NCI-H2196 treated with DMSO at 0.1 percent for 48 hours (cell line): ENCODE data around the gene CLCN3.
"Not testable (repeated sequence)": the region's sequence is repeated elsewhere in the genome, so short reads cannot be mapped to it uniquely, and the experiment has no call there.

Experiments used
- DNase-seq: peaks from one replicate; lab custom pipeline; 2025; ENCODE audit not compliant: unreplicated experiment; lab: John Stamatoyannopoulos, UW

CLCN3 gene

DNA sequence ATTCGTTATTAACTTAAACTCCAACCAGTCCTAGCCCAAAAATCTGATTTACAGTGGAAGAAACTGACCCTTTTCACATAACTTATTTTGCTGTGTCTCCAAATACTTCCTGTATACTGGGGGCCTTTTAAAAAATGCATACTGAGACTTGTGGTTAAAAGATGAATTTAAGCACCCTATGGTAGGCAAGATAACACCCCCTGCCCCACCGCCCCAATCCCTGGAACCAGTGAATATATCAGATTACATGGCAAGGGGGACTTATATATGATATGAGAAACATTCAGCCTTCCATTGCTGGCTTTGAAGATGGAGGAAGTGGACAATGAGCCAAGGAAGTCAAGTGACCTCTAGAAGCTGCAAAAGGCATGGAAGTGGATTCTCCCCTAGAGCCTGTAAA, 3.1 kb upstream of the CLCN3 start:
- DNase-seq, result no peak

DNA sequence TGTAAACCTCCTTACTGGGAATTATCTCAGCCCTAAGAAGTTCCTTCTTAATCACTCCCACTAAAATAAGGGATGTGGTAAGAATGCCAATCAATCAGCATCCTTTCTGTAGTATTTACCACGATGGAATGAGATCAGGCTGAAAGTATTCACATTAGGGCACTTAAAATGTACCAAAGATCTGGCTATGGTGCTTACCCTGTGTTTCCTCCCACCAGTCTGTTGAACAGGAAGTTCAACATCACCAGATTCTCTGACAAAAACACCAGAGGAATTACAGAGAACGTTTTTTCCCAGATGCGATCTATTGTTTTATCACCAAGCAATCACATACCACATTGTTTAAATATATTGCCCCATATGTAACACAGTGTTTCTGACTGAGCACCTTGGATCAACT, 2.1 kb upstream of the CLCN3 start:
- DNase-seq, result no peak

DNA sequence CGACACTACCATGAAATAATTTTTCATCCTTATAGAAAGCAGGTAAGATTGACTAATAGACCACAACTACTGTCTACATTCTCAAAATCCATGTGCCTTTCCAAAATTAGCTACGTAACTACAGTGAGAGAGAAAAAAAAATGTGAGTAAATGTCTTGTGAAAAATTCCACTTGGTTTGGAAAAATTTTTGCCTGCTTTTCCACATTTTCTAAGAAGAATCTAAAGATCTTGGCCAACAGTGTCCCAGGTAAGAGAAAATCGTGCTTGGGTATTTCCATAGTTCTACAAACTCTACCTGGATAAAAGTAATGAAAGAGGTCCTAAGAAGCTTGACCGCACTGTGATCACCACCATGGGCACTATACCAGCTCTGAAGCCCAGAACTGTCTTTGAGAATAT, 1.4 kb upstream of the CLCN3 start:
- DNase-seq, result no peak

DNA sequence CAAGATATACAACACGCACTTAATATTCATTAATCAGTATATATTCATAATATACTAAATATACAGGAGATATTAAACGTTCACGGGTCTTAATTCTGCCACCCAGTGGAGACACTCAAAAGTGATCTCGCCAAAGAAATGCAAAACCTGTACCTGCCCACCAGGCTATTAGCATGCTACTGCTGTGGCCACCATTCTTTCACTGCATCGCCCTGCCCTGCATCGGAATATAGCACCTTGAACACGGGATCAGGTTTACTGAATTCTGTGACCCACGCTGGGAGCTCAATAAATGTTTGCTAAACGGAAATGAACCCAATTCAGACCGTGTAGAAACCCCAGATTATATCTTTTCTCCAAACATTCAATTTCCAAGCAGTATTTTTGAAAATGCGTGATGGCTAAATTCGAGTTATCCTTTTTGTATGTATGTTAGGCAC, 840 bp upstream of the CLCN3 start:
- DNase-seq, result no peak

DNA sequence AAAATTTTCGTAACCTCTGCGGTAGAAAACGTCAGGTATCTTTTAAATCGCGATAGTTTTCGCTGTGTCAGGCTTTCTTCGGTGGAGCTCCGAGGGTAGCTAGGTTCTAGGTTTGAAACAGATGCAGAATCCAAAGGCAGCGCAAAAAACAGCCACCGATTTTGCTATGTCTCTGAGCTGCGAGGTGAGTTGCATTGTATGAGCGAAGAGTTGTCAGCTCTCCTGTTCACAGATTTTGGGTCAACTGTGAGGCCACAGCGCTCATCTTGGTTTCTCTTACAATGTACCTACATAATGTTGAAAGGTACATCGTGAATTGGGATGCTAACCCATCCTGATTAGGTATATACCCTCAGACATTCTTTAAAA, 486 bp downstream of the CLCN3 start:
- DNase-seq, result no peak

DNA sequence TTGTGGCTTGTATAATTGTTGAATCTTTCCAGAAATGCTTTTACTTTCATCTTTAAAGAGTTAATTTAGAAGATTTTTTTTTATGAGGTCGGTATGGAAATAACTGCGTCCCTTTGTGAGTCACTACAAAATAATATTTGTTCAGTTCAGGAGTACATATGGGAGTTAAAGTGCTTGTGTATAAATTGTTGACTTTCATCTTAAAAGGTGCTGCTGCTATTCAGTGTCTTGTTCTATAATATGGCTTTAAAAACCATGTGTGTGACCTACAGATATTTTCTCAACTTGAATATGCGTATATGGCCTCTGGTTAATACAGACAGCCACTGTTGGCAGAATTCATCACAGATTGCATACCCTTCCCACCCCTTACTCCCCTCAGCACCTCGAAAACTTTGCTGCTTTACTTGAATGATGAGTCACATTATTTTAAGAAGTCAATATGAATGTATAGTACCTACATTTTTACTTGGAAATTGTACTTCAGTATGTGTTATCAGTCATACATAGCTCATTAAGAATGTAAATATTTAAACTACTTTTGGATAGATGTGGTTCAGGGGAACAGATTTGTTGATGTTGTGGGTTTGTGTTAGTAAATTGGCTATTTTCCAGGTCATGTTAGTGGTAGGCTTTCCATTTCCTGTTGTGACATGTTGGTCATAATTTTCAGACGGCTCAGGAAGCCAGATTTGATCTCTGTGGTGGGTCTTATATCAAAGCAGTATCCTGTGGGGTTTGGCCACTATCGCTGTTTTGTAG, 1.5 kb downstream of the CLCN3 start:
- DNase-seq, result no peak

DNA sequence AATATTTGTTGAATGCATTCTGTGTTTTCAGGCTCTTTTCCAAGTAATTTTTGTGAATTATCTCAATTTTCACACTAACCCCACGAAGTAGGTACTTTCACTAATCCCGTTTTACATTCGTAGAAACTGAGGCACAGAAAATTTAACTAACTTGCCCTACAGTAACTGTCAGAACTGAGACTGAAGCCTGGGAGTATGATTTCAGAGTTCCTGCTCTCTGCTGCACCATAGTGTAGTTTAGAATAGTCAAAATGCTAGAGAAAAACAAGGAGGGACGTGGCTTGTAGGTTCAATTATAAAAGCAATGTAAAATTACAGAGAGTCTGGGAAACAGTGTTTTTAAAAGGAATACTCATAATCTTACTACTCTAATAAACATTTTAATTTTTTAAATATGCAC, 2.2 kb downstream of the CLCN3 start:
- DNase-seq, result no peak

DNA sequence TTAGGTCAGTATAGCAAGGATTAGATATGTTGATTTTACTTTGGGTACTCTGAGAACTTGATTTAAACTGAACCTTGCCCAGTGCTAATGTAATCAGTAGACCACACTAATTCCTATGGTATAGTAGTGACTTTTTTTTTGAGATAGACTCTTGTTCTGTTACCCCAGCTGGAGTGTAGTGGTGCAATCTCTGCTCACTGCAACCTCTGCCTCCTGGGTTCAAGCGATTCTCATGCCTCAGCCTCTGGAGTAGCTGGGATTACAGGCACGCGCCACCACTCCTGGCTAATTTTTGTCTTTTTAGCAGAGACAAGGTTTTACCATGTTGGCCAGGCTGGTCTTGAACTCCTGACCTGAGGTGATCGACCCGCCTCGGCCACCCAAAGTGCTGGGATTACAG, 3.6 kb downstream of the CLCN3 start:
- DNase-seq, result not testable (repeated sequence)

DNA sequence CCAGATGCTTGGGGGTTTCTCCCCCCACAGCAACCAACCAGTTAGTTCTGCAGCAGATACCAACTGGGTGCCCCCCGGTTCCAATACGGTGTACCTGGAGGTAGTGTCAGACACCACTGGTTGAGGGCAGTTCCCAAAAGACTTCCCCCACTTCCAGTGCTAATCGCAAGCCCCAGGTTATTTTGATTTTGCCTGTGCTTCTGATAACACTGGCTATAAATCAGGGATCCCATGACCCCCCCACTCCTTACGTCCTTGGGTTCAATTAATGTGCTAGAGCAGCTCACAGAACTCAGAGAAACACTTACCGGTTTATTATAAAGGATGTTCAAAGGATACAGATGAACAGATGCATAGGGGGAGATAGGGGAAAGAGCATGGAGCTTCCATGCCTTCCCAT, 5.5 kb downstream of the CLCN3 start:
- no peak for DNase-seq

DNA sequence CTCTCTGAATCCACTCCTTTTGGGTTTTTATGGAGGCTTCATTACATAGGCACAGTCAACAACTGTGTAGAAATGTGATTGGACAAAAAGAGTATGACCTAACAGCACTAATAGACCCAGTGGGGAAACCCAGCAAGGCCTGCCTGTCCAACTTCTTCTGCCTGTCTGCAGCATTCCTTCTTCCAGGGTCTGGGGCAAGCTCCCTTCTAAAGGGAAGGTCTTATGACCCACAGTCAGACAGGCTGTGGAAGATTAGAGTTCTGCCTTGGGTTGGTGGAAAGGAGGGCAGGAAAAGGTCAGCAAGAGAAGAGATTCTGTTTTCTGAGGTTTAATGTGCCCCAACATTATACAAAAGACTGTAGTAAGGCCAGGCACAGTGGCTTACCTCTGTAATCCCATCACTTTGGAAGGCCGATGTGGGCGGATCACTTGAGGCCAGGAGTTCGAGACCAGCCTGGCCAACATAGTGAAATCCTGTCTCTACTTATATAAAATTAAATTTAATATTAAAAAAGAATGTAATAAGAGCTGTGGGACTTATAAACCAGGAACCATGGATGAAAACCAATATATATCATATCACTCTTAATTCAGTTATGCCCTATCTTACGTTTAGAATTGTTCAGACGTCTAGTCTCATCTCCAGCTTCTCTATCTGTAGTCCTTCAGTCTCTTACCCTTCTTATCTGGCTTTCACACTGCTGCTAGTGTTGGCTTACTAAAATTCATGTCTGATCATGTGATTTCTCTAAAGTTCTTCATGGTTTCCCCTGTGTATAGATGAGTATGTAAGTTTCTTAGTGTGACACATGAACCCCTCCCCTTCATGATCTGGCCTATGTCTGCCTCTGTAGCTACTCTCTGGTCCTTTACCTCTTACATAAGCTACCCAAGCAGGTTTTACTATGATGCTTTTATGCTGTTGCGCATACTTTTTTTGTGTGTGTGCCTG, 6.2 kb downstream of the CLCN3 start:
- DNase-seq, result no peak

DNA sequence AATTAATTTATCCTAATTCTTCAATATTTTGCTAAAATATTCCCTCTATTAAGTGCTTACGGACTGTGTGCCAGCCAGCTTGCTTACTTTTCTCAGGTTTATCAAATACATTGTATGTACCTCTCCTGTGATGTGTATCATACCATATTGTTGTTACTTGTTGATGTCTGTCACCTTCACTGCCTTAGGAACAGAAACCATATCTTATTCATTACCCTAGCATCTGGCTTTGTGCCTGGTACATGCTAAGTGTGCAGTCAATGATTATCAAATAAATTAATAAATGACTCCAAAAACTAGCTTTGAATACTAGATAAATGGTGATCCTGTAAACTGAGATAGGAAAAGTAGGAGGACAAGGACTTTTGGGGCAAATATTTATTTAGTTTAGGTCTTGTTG, 6.9 kb downstream of the CLCN3 start:
- DNase-seq, result no peak

DNA sequence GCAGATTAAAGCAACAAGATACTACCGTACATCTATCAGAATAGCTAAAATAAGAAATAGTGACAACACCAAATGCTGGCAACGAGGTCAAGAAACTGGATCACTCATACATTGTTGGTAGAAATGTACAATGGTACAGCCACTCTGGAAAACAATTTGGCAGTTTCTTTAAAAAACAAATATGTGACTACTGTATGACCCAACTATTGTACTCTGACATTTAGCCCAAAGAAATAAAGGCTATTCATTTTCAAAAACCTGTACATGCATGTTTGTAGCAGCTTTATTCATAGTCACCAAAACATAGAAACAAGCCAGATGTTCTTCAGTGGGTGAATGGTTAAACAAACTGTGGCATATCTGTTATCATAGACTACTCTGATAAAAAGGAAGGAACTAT, 8.2 kb downstream of the CLCN3 start:
- no peak for DNase-seq

DNA sequence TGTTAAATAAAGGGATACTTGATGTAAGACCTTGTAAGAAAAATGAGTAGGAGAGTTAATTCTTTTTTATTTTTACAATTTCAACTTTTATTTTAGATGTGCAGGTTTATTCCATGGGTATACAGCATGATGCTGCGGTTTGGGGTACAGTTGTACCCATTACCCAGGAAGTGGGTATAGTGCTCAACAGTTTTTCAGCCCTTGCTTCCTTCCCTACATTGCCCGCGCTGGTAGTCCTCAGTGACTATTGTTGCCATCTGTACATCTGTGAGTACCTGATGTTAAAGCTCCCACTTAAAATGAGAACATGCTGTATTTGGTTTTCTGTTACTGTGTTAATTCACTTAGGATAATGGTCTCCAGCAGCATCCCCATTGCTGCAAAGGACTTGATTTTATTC, 9.7 kb downstream of the CLCN3 start:
- DNase-seq, result no peak

DNA sequence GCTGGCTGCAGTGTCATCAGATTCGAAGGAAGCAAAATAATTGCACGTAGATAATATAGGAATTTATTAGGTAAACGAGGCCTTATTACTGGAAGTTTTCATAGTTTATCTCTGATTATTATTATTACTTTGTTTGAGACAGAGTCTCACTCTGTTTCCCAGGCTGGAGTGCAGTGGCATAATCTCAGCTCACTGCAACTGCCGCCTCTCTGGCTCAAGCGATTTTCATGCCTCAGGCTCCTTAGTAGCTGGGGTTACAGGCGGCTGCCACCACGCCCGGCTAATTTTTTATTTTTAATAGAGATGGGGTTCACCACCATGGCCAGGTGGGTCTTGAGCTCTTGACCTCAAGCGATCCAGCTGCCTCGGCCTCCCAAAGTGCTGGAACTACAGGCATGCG, 12.5 kb downstream of the CLCN3 start:
- no peak for DNase-seq

DNA sequence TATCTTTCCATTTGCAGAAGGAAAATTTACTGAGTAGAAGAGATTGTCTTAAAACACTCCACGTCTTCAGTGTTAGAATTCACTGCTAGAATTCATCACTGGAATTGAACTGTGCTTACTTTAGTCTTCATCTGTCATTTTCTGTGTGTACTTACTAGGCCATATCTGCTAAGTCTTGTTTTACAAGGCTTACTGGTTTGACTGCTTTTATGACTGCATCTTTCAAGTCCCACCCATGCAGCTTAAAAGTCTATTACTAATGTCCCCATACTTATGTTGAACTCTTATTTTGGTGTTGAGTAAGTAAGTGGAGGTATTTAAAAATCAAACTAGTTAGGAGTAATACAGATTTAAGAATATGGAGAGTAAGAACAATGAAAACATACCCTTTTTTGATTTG, 14.6 kb downstream of the CLCN3 start:
- no peak for DNase-seq

DNA sequence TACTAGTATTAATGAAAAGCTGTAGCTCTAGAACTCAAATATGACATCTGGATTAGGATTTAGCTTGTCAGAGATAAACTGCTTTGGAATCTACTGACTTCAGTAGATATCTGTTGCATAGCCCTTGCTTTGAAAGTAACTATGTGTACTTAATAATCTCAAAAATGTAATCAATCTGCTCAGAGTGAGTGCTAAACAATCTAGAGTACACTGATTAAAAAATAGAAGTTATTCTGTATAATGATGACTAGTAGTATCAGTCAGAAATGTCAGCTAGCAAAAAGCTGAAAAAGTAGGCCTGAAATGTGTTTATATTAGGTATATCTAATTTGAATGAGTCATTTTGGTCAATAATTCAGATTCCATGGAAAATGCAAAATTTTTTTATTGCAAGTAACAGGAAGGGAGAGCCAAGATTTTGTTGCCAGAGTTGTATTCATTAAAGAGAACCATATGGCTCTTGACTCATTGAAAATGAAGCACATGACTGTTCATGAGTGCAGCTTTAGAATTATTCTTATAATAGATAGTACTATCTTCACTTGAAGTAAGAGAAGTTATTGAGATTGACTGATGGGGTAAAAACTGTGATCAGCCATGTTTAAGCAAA, 20.0 kb downstream of the CLCN3 start:
- no peak for DNase-seq

DNA sequence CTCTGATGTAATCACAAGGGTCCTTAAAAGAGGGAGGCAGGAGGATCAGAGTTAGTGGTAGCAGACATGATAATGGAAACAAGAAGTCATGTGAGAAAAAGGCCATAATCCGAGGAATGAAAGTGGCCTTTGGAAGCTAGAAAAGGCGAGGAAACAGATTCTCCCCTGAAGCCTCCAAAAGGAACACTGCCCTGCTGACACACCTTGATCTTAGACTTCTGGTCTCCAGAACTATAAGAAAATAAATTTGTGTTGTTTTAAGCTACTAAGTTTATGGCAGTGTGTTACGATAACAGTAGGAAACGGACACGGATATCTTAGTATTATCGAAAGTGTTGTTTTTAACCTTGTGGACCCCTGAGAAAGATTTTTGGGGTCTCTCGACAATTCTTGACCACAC, 24.4 kb downstream of the CLCN3 start:
- no peak for DNase-seq

DNA sequence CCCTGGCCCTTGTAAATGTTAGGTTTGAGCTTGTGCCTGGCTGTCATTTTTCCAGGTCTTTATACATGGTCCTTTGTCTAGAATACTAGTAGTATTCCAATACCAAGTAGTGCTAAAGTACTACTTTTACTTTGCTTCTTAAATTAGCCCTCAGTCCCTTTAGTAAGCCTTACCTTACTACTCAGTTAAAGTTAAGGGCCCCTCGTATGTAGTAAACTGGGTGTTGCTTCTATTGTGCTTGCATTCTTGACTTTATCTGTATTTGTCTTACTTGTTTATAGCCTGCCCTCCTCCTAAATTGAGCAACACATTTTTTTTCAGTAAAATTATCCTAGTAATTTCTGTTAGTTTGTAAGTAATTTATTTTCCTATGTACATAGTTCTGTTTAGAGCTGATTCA, 25.2 kb downstream of the CLCN3 start:
- DNase-seq, result no peak

DNA sequence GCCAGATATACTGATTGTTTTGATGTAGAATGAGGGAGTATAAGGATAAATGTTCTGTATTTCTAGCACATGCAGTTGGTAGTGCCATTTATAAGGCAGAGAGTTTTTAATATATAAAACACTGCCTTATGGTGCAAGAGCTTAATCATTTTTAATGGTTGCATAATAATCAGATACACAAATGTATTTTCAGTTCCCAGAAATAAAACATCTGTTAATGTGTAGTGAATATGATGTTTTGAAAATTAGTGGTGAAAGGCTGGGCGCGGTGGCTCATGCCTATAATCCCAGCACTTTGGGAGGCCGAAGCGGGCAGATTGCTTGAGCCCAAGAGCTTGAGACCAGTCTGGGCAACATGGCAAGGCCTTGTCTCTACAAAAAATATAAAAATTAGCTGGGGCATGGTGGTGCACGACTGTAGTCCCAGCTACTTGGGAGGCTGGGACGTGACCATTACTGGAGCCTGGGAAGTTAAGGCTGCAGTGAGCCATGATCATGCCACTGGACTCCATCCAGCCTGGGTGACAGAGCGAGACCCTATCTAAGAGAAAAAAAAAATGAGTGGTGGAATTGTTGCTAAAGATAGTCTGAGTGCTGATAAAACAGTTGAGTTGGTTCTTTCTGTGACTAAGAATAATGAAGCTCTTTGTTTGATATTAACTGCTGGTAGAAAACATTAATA, 29.3 kb downstream of the CLCN3 start:
- DNase-seq, result no peak

DNA sequence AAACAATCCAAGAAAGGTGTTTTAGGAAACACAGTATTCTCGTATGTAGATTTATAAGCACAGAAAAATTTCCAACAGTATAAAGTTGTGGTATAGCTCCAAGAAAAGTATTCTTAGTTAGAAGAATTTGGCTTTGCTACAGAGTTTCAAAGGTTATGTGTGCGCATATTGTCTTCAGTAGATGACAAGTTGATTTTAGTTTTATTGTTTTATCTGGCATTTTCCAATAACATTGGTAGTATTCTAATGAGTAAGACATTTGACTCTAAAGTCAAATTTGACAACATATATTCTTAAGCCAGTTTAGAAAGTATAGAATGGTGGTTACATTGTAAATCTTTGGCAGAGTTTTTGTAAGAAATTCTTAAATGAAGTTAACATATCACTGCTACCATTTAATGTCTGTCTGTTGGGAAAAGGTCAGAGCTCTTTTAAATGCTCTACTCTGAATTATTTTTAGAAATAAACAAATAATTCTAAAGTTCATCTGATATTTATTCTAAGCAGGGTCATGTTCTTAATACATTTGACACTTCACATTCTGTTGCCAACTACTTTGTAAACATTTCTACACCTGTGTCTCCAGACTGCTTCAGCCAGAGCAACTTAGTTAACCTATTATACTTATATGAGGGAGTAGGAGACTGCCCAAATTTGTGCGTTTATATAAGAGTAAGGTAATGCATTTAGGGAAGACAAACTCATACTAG, 30.0 kb downstream of the CLCN3 start:
- DNase-seq, result no peak

DNA sequence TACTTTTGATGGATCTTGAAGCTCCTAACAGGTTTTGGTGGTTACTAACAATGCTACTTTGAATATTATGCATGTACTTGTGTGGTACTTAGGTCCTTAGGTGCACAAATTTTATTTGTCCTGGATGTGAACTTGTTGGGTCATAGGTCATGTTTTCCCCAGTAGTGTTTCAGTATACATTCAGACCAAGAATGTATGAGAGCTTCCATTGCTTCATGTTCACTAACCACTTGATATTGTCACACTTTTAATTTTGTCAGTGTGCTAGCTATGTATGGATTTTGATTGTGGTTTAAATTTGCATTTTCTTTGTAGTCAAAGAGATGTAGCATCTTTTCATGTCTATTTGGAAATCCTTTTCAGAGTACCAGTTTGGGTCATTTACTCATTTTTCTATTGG, 32.2 kb downstream of the CLCN3 start:
- DNase-seq, result no peak
